Measurements from ENCODE around the gene SP100.

GRCh38 chr2:230422149-230422548 lies 6.1 kb downstream of the SP100 start:
- TF ChIP-seq ZNF785 (tag by site-specific recombination; IDR thresholded peaks at IDR 0.05) = no peak
- TF ChIP-seq ZNF404 (tag by site-specific recombination; IDR thresholded peaks at IDR 0.05) = no peak
- TF ChIP-seq SP3 (tag by site-specific recombination; IDR thresholded peaks at IDR 0.05) = no peak
- no peak for TF ChIP-seq ZNF670 (tag by site-specific recombination; IDR thresholded peaks at IDR 0.05; ENCODE audit: low read depth)
- TF ChIP-seq CTCF (tag by site-specific recombination; IDR thresholded peaks at IDR 0.05) = no peak
- TF ChIP-seq ELK4 (IDR thresholded peaks at IDR 0.05; ENCODE audit: borderline replicate concordance, low read depth, low read length) = no peak
- no peak for TF ChIP-seq ZNF513 (tag by site-specific recombination; IDR thresholded peaks at IDR 0.05)

Data from HEK293 (cell line).